Tibial nerve (tissue), 3 donors: ENCODE results near the gene MATN1.

Experiments used
- CTCF ChIP-seq, 5 experiments: fragments of 200-600 bp in 3 of 5; fragments of 450-650 bp in 2 of 5; sonication (generic) in 3 of 5; IDR thresholded peaks; one replicate each; pipeline ENCODE4 v1.5.1; 2016 to 2019; ENCODE audit warnings: antibody characterized with exemption in 5 of 5, mild to moderate bottlenecking in 3 of 5, moderate library complexity in 2 of 5
- POLR2A ChIP-seq, 2 donors: fragments of 450-650 bp; IDR thresholded peaks; one replicate each; pipeline ENCODE4 v1.6.1; 2017; ENCODE audit warnings: antibody characterized with exemption in 2 of 2, mild to moderate bottlenecking in 2 of 2, moderate library complexity in 2 of 2

DNA sequence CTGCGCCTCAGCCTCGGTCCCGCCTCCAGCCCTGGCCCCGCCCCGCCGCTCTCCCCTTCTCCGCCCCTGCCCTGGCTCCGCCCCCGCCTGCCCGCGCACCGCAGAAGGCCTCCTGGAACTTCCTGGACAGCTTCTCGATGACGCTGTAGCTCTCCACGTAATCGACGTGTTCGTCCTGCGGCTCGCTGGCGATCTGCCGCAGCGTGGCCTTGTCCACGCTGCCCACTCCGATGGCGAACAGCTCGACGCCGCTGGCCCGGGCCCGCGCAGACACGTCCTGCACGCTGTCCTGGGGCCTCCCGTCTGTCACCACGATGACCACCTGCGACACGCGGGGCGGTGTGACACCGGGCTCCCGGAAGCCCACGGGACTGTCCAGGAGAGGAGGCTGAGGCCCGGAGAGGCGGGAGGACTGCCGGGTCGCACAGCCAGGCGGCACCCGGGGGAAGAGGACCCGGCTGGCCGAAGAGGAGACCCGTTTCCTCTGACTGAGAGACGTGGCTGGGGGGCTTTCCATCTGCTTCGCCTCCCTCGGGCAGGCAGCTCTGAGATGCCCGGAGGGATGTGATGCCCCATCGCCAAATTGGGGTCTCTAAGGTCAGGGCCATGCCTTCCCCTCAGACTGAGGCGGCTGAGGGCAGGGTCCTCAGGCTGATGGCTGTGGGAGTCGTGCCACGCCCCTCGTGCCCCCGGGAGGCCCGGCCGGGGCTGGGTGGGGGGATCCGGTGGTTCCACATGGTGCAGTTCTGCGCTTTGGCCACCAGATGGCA lies 4.6 kb downstream of the MATN1 start:
- TF ChIP-seq CTCF (IDR thresholded peaks at IDR 0.05) (peak; percentile 94 to 100 (median 99)), POLR2A (IDR thresholded peaks at IDR 0.05) (peak; percentile 92 to 94)
